Spinal cord (tissue), 10 donors: Measurements from ENCODE around the gene RFX5. TPM values are rescaled to one million over a fixed set of nuclear protein-coding genes. Genes with fewer than 3 reads are reported as not detected.
"Not testable (repeated sequence)": the region's sequence is repeated elsewhere in the genome, so short reads cannot be mapped to it uniquely, and the experiment has no call there.

Source experiments
- DNase-seq, 6 donors: peaks; one replicate each; pipeline versions ENCODE4 v3.0.0 to v3.0.0-alpha.2; 2013 to 2015; ENCODE audit warnings: low spot score in 6 of 6, low read depth in 4 of 6
- H3K27ac ChIP-seq: one replicate; pipeline ENCODE4 v1.5.1; 2013; ENCODE audit warnings: low read depth, low read length, control low read depth
- H3K27me3 ChIP-seq: one replicate; pipeline ENCODE4 v1.6.1; 2013; ENCODE audit warnings: low read length; ENCODE audit not compliant: control insufficient read depth, insufficient read depth
- H3K36me3 ChIP-seq: one replicate; pipeline ENCODE4 v1.6.1; 2013; ENCODE audit warnings: low read length; ENCODE audit not compliant: control insufficient read depth, insufficient read depth
- H3K4me1 ChIP-seq: one replicate; pipeline ENCODE4 v1.6.1; 2013; ENCODE audit warnings: low read length; ENCODE audit not compliant: control insufficient read depth, insufficient read depth
- H3K4me3 ChIP-seq: one replicate; pipeline ENCODE4 v1.5.1; 2013; ENCODE audit warnings: low read depth, low read length, control low read depth
- H3K9me3 ChIP-seq: one replicate; pipeline ENCODE4 v1.6.1; 2013; ENCODE audit warnings: low read length; ENCODE audit not compliant: control insufficient read depth, insufficient read depth
- WGBS: methylation state at CpG from one replicate; pipeline ENCODE4 v1.1.5; 2013; ENCODE audit warnings: missing lambda C conversion rate; ENCODE audit not compliant: insufficient coverage; 5-methylcytosine and 5-hydroxymethylcytosine counted together
- polyA plus RNA-seq, 2 donors: library from polyadenylated mRNA; unstranded; fragments of 120-200 nt; gene quantifications; one replicate each; pipeline ENCODE4 v1.2.1, GENCODE V29; 2013; ENCODE audit not compliant: insufficient read length in 2 of 2
- total RNA-seq, 2 donors: library from RNA; depleted of rRNA in 1 of 2; stranded (reverse); fragments of 120-200 nt in 1 of 2; fragments of >200 nt in 1 of 2; gene quantifications; one replicate each; pipeline versions ENCODE4 v1.2.3 to v1.2.4, GENCODE V29; 2013 to 2014
- donor health status: healthy.

The RFX5 gene
- total and polyA plus RNA-seq, 4 donors: 36.9 to 53.1 (median 41.7) TPM

- WGBS: 92% methylated on average over 2 of the region's 3 CpGs
- DNase-seq: no peak
- no peak overlapping the region for H3K4me3 ChIP-seq
- H3K9me3 ChIP-seq: peaks cover 6% of the 10 kb centered on the region
- H3K36me3 ChIP-seq: peaks cover 5% of the 10 kb centered on the region
- no peaks in the 10 kb centered on the region for H3K27me3 ChIP-seq
- H3K27ac ChIP-seq: no peak overlapping the region
- H3K4me1 ChIP-seq: no peaks in the 10 kb centered on the region
Measured at GRCh38 chr1:151362308-151363155, 15.5 kb upstream of the RFX5 start.

- DNase-seq: no peak
- Histone ChIP-seq H3K36me3 (peaks cover 5% of the 10 kb centered on the region), H3K9me3 (peaks cover 6% of the 10 kb centered on the region), H3K4me1 (no peaks in the 10 kb centered on the region), H3K27ac (no peak overlapping the region), H3K4me3 (no peak overlapping the region), H3K27me3 (no peaks in the 10 kb centered on the region)
Measured at GRCh38 chr1:151361883-151362282, 14.8 kb upstream of the RFX5 start.

GRCh38 chr1:151356696-151357095 lies 9.6 kb upstream of the RFX5 start:
- H3K9me3 ChIP-seq: no peaks in the 10 kb centered on the region
- H3K4me3 ChIP-seq: no peak overlapping the region
- H3K27me3 ChIP-seq: no peaks in the 10 kb centered on the region
- H3K4me1 ChIP-seq: no peaks in the 10 kb centered on the region
- WGBS: no CpG with 5 or more reads among the region's 2 CpGs
- no peak overlapping the region for H3K27ac ChIP-seq
- no peaks in the 10 kb centered on the region for H3K36me3 ChIP-seq
- no peak for DNase-seq

- Histone ChIP-seq H3K9me3 (no peaks in the 10 kb centered on the region), H3K27me3 (no peaks in the 10 kb centered on the region), H3K27ac (no peak overlapping the region), H3K4me3 (no peak overlapping the region), H3K4me1 (peaks cover 4% of the 10 kb centered on the region), H3K36me3 (no peaks in the 10 kb centered on the region)
- WGBS: 94% methylated on average over 4 of the region's 6 CpGs
- no peak for DNase-seq
Measured at GRCh38 chr1:151352021-151352718, 5.1 kb upstream of the RFX5 start.

- peaks cover 12% of the 10 kb centered on the region for H3K4me1 ChIP-seq
- H3K27ac ChIP-seq, H3K4me3 ChIP-seq, H3K27me3 ChIP-seq, H3K9me3 ChIP-seq, DNase-seq, H3K36me3 ChIP-seq: not testable (repeated sequence)
- 92% methylated on average over 2 of the region's 9 CpGs for WGBS
Measured at GRCh38 chr1:151350323-151350722, 3.3 kb upstream of the RFX5 start.

GRCh38 chr1:151347523-151348246 lies 633 bp upstream of the RFX5 start:
- no peak for DNase-seq
- H3K27me3 ChIP-seq: no peaks in the 10 kb centered on the region
- no peaks in the 10 kb centered on the region for H3K9me3 ChIP-seq
- WGBS: 10% methylated on average over 5 of the region's 12 CpGs
- peak overlapping the region; percentile 95 for H3K27ac ChIP-seq
- peaks cover 19% of the 10 kb centered on the region for H3K4me1 ChIP-seq
- peaks cover 17% of the 10 kb centered on the region for H3K36me3 ChIP-seq
- peak overlapping the region; percentile 82 for H3K4me3 ChIP-seq

- Histone ChIP-seq H3K4me3 (peak overlapping the region; percentile 82), H3K36me3 (peaks cover 23% of the 10 kb centered on the region), H3K27ac (peak overlapping the region; percentile 95), H3K4me1 (peaks cover 24% of the 10 kb centered on the region), H3K9me3 (no peaks in the 10 kb centered on the region), H3K27me3 (no peaks in the 10 kb centered on the region)
- DNase-seq: peak in 2 of 6 donors; percentile 19 to 22
- 20% methylated on average over 5 of the region's 7 CpGs for whole genome bisulfite sequencing
Measured at GRCh38 chr1:151346082-151346768, 827 bp downstream of the RFX5 start.

- no peak for DNase-seq
- H3K36me3 ChIP-seq: peaks cover 23% of the 10 kb centered on the region
- no peak overlapping the region for H3K4me3 ChIP-seq
- H3K4me1 ChIP-seq: peaks cover 24% of the 10 kb centered on the region
- WGBS: 95% methylated on average over 3 of the region's 6 CpGs
- H3K27ac ChIP-seq: no peak overlapping the region
- no peaks in the 10 kb centered on the region for H3K9me3 ChIP-seq
- no peaks in the 10 kb centered on the region for H3K27me3 ChIP-seq
Measured at GRCh38 chr1:151344291-151344690, 2.8 kb downstream of the RFX5 start.

- WGBS: 84% methylated on average over 9 of the region's 9 CpGs
Measured at GRCh38 chr1:151343587-151343986, 3.5 kb downstream of the RFX5 start.

More at GRCh38 chr1:151343587-151343986, 3.5 kb downstream of the RFX5 start:
- Histone ChIP-seq H3K36me3 (peaks cover 23% of the 10 kb centered on the region), H3K9me3 (no peaks in the 10 kb centered on the region), H3K27me3 (no peaks in the 10 kb centered on the region), H3K27ac (no peak overlapping the region), H3K4me1 (peaks cover 24% of the 10 kb centered on the region), H3K4me3 (no peak overlapping the region)
- no peak for DNase-seq
